Activated CD8-positive, alpha-beta memory T cell treated with anti-CD3 and anti-CD28 coated beads, Interleukin-2, amount 10 ng/mL, durations not matched to agents 7 days and 5 days (primary cell): ENCODE data around the gene PPARG. TPM values are rescaled to one million over a fixed set of nuclear protein-coding genes. Genes with fewer than 3 reads are reported as not detected.
"Not testable (repeated sequence)": the region's sequence is repeated elsewhere in the genome, so short reads cannot be mapped to it uniquely, and the experiment has no call there.

Experiments
- ATAC-seq: fragments of 150-1000 bp; cut with Tn5 transposase; one replicate; pipeline ENCODE4 v1.10.0; 2021; ENCODE audit warnings: moderate library complexity
- CTCF ChIA-PET: fragments of 350-600 bp; sonication (Branson Sonifier 250); formaldehyde crosslinking; loops from one replicate; lab custom pipeline; 2021; ENCODE audit warnings: antibody characterized with exemption; lab: Charles Lee
- DNase-seq: peaks from one replicate; pipeline ENCODE4 v3.0.0-alpha.2; 2020
- H3K27ac Mint-ChIP-seq: one replicate; pipeline ENCODE4 v1.8.0; 2021; ENCODE audit warnings: mild to moderate bottlenecking, mixed read lengths
- H3K27me3 Mint-ChIP-seq: one replicate; pipeline ENCODE4 v1.8.0; 2021; ENCODE audit warnings: mixed read lengths
- H3K36me3 Mint-ChIP-seq: one replicate; pipeline ENCODE4 v1.8.0; 2021; ENCODE audit warnings: mild to moderate bottlenecking, mixed read lengths
- H3K4me1 Mint-ChIP-seq: one replicate; pipeline ENCODE4 v1.8.0; 2021; ENCODE audit warnings: mixed read lengths
- H3K4me3 Mint-ChIP-seq: one replicate; pipeline ENCODE4 v1.8.0; 2021; ENCODE audit warnings: mild to moderate bottlenecking, moderate library complexity, mixed read lengths
- H3K9me3 Mint-ChIP-seq: one replicate; pipeline ENCODE4 v1.8.0; 2022; ENCODE audit warnings: low read depth, mixed read lengths
- total RNA-seq, 2 experiments: library from RNA; stranded (reverse); gene quantifications; one replicate each; pipeline ENCODE4 v1.2.3, GENCODE V29; 2021

Gene PPARG
- total RNA-seq, 2 experiments from 2014 or later, result 0.18 to 2.8 TPM

DNA sequence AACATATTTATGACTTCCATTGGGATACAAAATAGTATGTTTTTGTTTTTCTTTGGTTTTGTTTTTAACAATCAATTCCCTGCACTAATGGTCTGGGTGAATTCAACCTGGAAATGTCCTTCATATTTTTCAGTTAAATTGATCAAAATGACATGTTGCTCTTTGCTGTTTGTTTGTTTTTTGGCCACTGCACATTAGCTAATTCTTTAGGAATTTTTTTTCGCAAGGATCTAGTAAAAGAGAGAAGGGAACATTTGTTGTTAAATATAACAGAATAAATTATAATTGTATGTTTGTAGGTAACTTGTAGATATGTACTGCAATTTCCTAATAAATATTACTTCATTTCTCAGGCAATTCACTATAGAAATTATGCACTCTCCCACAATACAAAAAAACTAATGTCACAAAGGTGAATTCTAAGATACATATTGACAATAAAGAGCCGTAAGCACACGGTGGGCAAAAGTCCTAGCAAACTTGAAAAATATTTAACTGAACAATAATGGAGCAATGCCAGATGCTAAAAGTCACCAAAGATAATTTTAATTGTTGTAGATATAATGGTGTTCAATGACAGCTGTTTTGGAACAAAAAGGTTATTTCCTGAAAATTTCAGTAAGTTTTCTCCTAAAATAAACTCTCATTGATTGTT, 21.4 kb upstream of the PPARG start:
- no peaks in the 10 kb centered on the region for H3K4me1 Mint-ChIP-seq
- no peaks in the 10 kb centered on the region for H3K9me3 Mint-ChIP-seq
- peaks cover 26% of the 10 kb centered on the region for H3K27me3 Mint-ChIP-seq
- CTCF ChIA-PET, result no interaction called here
- H3K36me3 Mint-ChIP-seq, result no peaks in the 10 kb centered on the region
- ATAC-seq (no peak), DNase-seq (no peak)
- no peak overlapping the region for H3K4me3 Mint-ChIP-seq
- no peak overlapping the region for H3K27ac Mint-ChIP-seq

DNA sequence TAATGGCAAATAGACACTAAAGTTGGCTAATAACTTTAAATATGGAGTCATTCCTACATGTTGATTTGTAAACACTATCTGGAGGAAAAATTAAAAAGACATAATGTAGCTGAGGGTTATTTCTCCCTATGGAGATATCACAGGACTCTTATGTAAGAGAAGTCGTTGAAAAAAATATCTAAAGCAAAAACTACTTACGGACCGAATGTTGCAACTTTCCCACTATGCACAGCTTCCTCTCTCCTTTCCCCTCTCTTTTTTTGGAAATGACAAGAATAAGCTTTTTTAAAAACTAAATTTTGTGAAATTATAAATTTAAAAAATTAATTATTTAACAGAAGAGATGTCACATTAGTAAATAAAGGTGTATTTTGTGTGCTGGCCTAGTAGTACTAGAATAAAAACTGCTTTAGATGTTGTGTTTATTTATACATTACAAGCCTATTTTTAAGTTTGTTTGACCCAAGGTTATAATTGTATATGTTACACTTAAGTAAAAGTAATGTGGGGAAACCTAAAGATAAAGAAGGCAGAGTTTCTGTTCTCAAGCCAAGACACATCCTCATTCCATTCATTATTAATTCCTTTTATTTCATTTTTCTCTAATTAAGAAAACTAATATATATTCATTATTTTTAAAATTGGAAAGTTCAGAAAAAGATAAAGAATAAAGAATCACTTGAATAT, 20.7 kb upstream of the PPARG start:
- ATAC-seq (no peak), DNase-seq (no peak)
- CTCF ChIA-PET, result no interaction called here
- H3K27me3 Mint-ChIP-seq, result peaks cover 27% of the 10 kb centered on the region
- H3K9me3 Mint-ChIP-seq, result no peaks in the 10 kb centered on the region
- no peak overlapping the region for H3K4me3 Mint-ChIP-seq
- no peaks in the 10 kb centered on the region for H3K4me1 Mint-ChIP-seq
- H3K27ac Mint-ChIP-seq, result no peak overlapping the region
- H3K36me3 Mint-ChIP-seq, result no peaks in the 10 kb centered on the region

DNA sequence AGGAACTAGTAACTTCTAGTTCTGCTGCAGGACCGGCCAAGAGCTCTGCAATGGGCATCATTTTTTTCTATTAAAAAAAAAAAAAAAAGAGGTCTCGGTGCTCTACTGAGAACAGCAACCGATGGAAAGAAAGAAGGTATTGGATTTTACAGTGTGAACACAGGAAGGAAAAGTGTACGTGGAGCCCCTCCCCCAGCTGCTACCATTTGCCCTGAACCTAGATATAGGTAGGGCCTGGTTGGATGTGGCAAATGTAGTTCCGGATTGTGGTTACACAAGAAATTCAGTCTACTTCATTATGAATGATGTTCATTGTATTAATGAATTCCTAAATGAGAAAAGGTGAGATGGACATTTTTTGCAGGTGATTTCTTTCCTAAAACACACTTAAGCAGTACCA, 17.9 kb upstream of the PPARG start:
- Mint-ChIP-seq H3K4me1 (no peaks in the 10 kb centered on the region), H3K36me3 (no peaks in the 10 kb centered on the region), H3K9me3 (no peaks in the 10 kb centered on the region), H3K4me3 (no peak overlapping the region), H3K27ac (no peak overlapping the region), H3K27me3 (peaks cover 30% of the 10 kb centered on the region)
- no peak for DNase-seq
- CTCF ChIA-PET, result interaction anchor here (0.7 kb wide), 1 partner anchor 371 kb away, joined by 3 read pairs; no protein-coding TSS in a partner anchor
- no peak for ATAC-seq

DNA sequence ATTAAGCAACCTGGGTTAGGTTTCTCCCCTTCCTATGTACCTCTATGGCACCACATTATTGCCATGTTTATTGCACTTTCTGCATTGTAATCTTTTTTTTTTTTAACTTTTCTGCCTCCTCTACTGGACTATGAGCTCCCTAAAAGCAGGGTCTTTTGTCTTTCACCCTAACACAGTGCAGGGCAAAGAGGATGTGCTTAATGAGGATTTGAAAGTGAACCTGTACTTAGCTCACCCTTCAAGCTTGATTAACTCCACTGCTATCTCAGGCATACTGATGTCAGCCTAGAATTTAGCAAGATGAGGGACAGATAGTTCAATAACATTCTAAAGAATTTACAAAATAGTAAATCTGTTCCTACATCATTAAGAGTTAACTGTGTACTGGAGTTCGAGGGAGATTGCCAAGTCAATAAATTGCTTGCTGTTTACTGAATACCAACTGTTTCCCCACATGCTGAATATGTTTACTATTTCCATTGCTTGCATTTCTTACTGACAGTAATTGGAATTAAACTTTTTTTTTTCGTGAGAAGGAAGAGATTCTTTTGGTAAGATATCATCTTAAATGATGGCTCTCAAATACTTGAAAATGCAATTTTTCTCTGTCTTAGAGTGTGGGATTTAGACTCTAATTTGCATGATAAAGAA, 15.7 kb upstream of the PPARG start:
- Mint-ChIP-seq H3K27me3 (peaks cover 25% of the 10 kb centered on the region), H3K27ac (no peak overlapping the region), H3K4me3 (no peak overlapping the region), H3K4me1 (no peaks in the 10 kb centered on the region), H3K9me3 (no peaks in the 10 kb centered on the region), H3K36me3 (no peaks in the 10 kb centered on the region)
- ATAC-seq, result no peak
- CTCF ChIA-PET, result interaction anchor here (1.2 kb wide), 1 partner anchor 11 kb away, joined by 3 read pairs; no protein-coding TSS in a partner anchor
- no peak for DNase-seq

DNA sequence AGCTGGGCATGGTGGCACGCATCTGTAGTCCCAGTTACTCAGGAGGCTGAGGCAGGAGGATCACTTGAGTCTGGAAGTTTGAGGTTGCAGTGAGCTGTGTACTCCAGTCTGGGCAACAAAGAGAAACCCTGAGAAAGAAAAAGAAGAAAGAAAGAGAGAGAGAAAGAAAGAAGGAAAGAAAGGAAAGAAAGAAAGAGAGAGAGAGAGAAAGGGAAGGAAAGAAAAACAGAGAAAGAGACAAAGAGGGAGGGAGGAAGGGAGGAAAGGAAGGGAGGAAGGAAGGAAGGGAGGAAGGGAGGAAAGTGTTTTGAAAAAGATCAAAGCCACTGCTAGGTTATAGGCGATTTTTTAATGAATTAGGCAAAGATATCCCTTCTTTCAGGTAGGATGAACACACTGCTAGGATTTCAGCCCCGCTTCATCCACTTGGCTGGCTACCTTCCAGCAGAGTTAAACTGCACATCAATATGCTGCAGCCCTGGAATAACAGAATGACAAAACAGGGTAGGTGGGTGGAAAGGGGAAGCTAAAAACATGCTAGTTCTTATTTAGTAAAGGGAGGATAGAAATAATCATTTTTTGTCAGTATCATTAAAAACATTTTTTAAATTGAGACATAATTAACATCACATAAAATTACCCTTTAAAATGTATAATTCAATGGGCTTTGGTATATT, 12.8 kb upstream of the PPARG start:
- no peak for DNase-seq
- H3K4me1 Mint-ChIP-seq, result no peaks in the 10 kb centered on the region
- no peaks in the 10 kb centered on the region for H3K36me3 Mint-ChIP-seq
- CTCF ChIA-PET, result no interaction called here
- H3K27ac Mint-ChIP-seq, result no peak overlapping the region
- no peak for ATAC-seq
- no peak overlapping the region for H3K4me3 Mint-ChIP-seq
- no peaks in the 10 kb centered on the region for H3K9me3 Mint-ChIP-seq
- peaks cover 38% of the 10 kb centered on the region for H3K27me3 Mint-ChIP-seq

DNA sequence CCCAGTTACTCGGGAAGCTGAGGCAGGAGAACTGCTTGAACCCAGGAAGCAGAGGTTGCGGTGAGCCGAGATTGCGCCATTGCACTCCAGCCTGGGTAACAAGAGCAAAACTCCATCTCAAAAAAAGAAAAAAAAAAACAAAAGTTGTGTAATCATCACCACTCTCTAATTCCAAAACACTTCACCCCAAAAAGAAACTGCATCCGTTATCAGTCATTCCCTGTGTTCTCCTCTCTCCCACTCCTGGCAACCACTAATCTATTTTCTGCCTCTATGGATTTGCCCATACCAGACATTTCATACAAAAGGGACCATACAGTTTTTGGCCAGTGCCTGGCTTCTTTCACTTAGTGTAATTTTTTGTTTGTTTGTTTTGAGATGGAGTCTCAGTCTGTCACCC, 12.0 kb upstream of the PPARG start:
- H3K27ac Mint-ChIP-seq, DNase-seq, H3K9me3 Mint-ChIP-seq, CTCF ChIA-PET, H3K4me3 Mint-ChIP-seq, H3K36me3 Mint-ChIP-seq, H3K4me1 Mint-ChIP-seq, ATAC-seq: not testable (repeated sequence)
- peaks cover 40% of the 10 kb centered on the region for H3K27me3 Mint-ChIP-seq

DNA sequence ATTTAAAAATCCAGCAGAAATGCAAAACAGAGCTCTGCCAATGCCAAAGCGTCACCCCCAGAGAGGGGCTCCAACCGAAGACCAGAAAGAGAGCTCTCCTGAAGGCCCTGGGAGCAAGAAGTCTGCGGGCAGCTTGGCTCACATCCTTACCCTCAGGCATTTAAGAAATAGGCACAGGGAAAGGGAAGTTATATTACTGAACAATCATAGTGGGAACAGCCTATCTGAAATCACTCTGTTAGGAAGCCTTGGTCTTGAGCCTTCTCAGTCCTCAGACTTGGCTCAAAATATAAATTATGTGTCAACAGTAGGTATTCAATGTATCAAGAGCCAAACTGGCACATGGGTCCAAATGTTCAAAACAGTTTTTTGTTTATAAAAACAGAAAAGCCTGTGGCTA, 10.3 kb upstream of the PPARG start:
- no peak overlapping the region for H3K4me3 Mint-ChIP-seq
- DNase-seq (no peak), ATAC-seq (no peak)
- CTCF ChIA-PET, result no interaction called here
- H3K36me3 Mint-ChIP-seq, result no peaks in the 10 kb centered on the region
- peaks cover 40% of the 10 kb centered on the region for H3K27me3 Mint-ChIP-seq
- no peaks in the 10 kb centered on the region for H3K4me1 Mint-ChIP-seq
- no peaks in the 10 kb centered on the region for H3K9me3 Mint-ChIP-seq
- no peak overlapping the region for H3K27ac Mint-ChIP-seq

DNA sequence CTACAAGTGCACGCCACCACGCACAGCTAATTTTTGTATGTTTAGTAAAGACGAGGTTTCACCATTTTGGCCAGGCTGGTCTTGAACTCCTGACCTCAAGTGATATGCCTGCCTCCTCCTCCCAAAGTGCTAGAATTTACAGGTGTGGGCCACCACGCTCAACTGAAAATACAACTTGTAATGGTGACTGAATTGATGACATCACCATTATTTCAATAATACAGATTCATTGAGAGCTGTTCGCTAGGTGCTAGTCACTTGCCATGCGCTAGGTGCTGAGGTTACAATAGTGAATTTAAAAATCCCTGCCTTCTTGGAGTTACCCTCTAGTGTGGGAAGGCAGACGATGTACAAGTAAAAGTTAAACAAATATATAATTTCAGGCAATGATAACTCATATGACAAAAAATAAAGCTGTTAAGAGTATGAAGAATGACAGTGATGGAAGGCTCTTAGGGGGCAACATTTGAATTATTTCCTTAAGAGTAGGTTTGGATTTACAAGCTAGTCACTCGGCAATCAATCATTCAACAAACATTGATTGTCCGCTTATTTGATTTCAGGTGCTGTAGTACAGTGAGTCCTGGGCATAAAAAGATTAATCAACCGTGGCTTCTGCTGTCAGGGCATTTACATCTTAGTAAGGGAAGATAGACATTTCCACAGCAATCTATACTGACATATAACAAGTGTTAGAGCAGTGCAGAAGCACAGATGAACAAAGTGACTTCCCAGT, 9.1 kb upstream of the PPARG start:
- Mint-ChIP-seq H3K4me1 (no peaks in the 10 kb centered on the region), H3K36me3 (no peaks in the 10 kb centered on the region), H3K4me3 (no peak overlapping the region), H3K9me3 (no peaks in the 10 kb centered on the region), H3K27ac (no peak overlapping the region), H3K27me3 (peaks cover 48% of the 10 kb centered on the region)
- ATAC-seq (no peak), DNase-seq (no peak)
- CTCF ChIA-PET, result no interaction called here

DNA sequence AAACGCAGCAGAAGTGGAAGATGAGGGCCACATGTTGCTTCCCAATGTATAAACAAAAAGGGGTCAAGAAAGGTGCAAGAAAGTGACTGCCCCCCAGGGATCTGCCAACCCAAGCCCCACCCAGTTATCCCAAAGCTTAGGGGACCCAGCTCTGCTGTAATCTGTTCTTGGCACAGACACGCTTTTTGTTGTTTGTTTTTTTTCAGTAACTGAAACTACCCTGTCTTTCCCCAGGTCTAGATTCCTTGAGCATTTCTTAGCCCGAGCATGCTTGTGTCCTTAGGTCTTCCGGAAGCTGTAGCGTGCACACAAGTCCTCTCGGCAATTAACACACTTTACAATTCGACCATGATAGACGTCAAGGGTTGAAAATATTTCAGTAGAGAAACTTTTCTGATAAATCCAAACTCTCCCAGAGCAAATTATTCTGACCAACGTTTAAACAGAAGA, 8.5 kb upstream of the PPARG start:
- ATAC-seq, result no peak
- no peak overlapping the region for H3K27ac Mint-ChIP-seq
- DNase-seq, result no peak
- CTCF ChIA-PET, result no interaction called here
- H3K27me3 Mint-ChIP-seq, result peaks cover 55% of the 10 kb centered on the region
- H3K9me3 Mint-ChIP-seq, result no peaks in the 10 kb centered on the region
- no peaks in the 10 kb centered on the region for H3K36me3 Mint-ChIP-seq
- H3K4me1 Mint-ChIP-seq, result no peaks in the 10 kb centered on the region
- no peak overlapping the region for H3K4me3 Mint-ChIP-seq

DNA sequence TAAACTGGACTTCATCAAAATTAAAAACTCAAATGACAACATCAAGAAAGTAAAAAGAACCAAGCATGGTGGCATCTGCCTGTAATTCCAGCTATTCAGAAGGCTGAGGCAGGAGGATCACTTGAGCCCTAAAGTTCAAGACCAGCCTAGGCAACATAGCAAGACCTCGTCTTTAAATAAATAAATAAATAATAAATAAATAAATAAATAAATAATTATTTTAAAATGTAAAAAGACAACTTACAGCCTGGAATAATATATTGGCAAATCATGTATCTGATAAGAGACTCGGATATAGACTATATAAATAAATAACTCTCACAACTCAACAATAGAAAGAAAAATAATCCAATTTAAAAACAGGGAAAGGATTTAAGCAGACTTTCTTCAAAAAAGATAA, 4.3 kb upstream of the PPARG start:
- CTCF ChIA-PET, result no interaction called here
- no peak for ATAC-seq
- DNase-seq, result no peak
- no peak overlapping the region for H3K4me3 Mint-ChIP-seq
- peaks cover 2% of the 10 kb centered on the region for H3K4me1 Mint-ChIP-seq
- H3K36me3 Mint-ChIP-seq, result peaks cover 1% of the 10 kb centered on the region
- peaks cover 69% of the 10 kb centered on the region for H3K27me3 Mint-ChIP-seq
- H3K9me3 Mint-ChIP-seq, result no peaks in the 10 kb centered on the region
- no peak overlapping the region for H3K27ac Mint-ChIP-seq

DNA sequence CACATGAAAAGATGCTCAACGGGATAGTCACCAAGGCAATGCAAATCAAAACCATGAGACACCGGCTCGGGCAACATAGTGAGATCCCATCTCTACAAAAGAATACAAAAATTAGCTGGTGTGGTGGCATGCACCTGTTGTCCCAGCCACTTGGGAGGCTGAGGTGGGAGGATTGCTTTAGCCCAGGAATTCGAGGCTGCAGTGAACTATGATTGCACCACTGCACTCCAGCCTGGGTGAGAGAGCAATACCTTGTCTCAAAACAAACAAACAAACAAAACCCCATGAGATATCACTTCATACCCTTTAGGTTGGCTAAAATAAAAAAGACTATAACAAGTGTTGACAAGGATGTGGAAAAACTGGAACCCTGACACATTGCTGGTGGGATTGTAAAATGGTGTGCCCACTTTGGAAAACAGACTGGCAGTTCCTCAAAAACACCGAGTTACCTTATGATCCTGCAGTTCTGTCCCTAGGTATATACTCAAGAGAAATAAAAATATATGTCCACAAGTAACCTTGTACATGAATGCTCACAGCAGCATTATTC, 3.8 kb upstream of the PPARG start:
- peaks cover 2% of the 10 kb centered on the region for H3K4me1 Mint-ChIP-seq
- H3K27me3 Mint-ChIP-seq, result peaks cover 70% of the 10 kb centered on the region
- no peak overlapping the region for H3K27ac Mint-ChIP-seq
- H3K9me3 Mint-ChIP-seq, result no peaks in the 10 kb centered on the region
- peaks cover 1% of the 10 kb centered on the region for H3K36me3 Mint-ChIP-seq
- DNase-seq (no peak), ATAC-seq (no peak)
- CTCF ChIA-PET, result no interaction called here
- no peak overlapping the region for H3K4me3 Mint-ChIP-seq

DNA sequence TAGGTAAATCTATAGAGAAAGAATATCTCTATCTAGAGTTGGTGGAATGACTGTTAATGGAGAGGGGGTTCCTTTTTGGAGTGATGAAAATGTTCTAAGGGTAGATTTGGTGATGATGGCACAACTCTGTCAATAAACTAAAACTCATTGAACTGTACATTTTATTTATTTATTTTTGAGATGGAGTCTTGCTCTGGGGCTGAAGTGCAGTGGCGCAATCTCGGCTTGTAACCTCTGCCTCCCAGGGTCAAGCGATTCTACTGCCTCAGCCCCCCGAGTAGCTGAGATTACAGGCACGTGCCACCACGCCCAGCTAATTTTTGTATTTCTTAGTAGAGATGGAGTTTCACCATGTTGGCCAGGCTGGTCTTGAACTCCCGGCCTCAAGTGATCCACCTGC, 3.1 kb upstream of the PPARG start:
- DNase-seq, H3K4me1 Mint-ChIP-seq, CTCF ChIA-PET, H3K9me3 Mint-ChIP-seq, ATAC-seq, H3K36me3 Mint-ChIP-seq, H3K4me3 Mint-ChIP-seq, H3K27ac Mint-ChIP-seq: not testable (repeated sequence)
- H3K27me3 Mint-ChIP-seq, result peaks cover 64% of the 10 kb centered on the region

DNA sequence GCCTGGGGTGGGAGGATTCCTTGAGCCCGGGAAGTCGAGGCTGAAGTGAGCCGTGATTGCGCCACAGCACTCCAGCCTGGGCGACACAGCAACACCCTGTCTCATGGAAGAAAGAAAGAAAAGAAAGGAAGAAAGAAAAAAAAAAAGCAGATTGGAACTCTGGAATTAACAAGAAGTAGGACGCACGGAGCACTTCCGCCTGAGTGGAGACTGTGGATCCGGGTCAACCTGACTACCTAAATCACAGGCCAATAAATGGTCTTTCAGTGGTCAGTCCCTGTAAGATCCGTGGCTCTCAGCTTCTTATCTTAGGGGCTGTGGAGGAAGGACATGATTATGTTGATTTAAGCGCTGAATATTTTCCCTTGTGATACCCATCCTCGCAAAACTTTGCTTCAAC, 2.4 kb upstream of the PPARG start:
- CTCF ChIA-PET, result no interaction called here
- peaks cover 68% of the 10 kb centered on the region for H3K27me3 Mint-ChIP-seq
- H3K4me3 Mint-ChIP-seq, result no peak overlapping the region
- peaks cover 2% of the 10 kb centered on the region for H3K4me1 Mint-ChIP-seq
- H3K9me3 Mint-ChIP-seq, result no peaks in the 10 kb centered on the region
- ATAC-seq (no peak), DNase-seq (no peak)
- H3K36me3 Mint-ChIP-seq, result peaks cover 1% of the 10 kb centered on the region
- H3K27ac Mint-ChIP-seq, result no peak overlapping the region
